GM23338 (cell line): ENCODE results near the gene TGIF1. TPM values are rescaled to one million over a fixed set of nuclear protein-coding genes. Genes with fewer than 3 reads are reported as not detected.
A peak's percentile ranks its signal among the peaks of the same experiment; 100 is the strongest.

Source experiments
- ATAC-seq: fragments of 200-7000 bp; cut with Tn5 transposase; 3 replicates; pipeline ENCODE4 v1.9.1; 2020
- DNase-seq: peaks from one replicate; pipeline ENCODE4 v3.0.0-alpha.2; 2015; ENCODE audit warnings: low spot score
- H2AFZ ChIP-seq: fragments of 200-600 bp; sonication (generic); 2 replicates; pipeline ENCODE4 v1.8.0; 2016; ENCODE audit warnings: antibody characterized with exemption, mild to moderate bottlenecking, moderate library complexity
- H3F3A ChIP-seq: fragments of 200-600 bp; sonication (generic); replicated peaks from 2 replicates; pipeline ENCODE4 v1.8.0; 2017; ENCODE audit warnings: antibody characterized with exemption, mixed run types, low read depth
- H3K27ac ChIP-seq: fragments of 200-600 bp; sonication (generic); 2 replicates; pipeline ENCODE4 v1.6.1; 2016; ENCODE audit warnings: low read depth
- H3K27me3 ChIP-seq: fragments of 200-600 bp; sonication (generic); 2 replicates; pipeline ENCODE4 v1.8.0; 2016; ENCODE audit warnings: mild to moderate bottlenecking, mixed run types, moderate library complexity; ENCODE audit not compliant: insufficient read depth
- H3K36me3 ChIP-seq: fragments of 200-600 bp; sonication (generic); 2 replicates; pipeline ENCODE4 v1.8.0; 2016; ENCODE audit warnings: mild to moderate bottlenecking; ENCODE audit not compliant: insufficient read depth
- H3K4me1 ChIP-seq: fragments of 200-600 bp; sonication (generic); 2 replicates; pipeline ENCODE4 v1.8.0; 2016; ENCODE audit warnings: mild to moderate bottlenecking, moderate library complexity; ENCODE audit not compliant: insufficient read depth
- H3K4me2 ChIP-seq: fragments of 200-600 bp; sonication (generic); 2 replicates; pipeline ENCODE4 v1.7.1; 2017; ENCODE audit warnings: mixed run types
- H3K4me3 ChIP-seq: fragments of 200-600 bp; sonication (generic); 2 replicates; pipeline ENCODE4 v1.6.1; 2016; ENCODE audit warnings: mixed run types
- H3K79me2 ChIP-seq: fragments of 200-600 bp; sonication (generic); replicated peaks from 2 replicates; pipeline ENCODE4 v1.8.0; 2017; ENCODE audit warnings: mild to moderate bottlenecking; ENCODE audit not compliant: insufficient read depth
- H3K9me2 ChIP-seq: fragments of 200-600 bp; sonication (generic); 2 replicates; pipeline ENCODE4 v1.8.0; 2017; ENCODE audit not compliant: insufficient read depth
- H4K20me1 ChIP-seq: fragments of 200-600 bp; sonication (generic); replicated peaks from 2 replicates; pipeline ENCODE4 v1.8.0; 2017; ENCODE audit warnings: mild to moderate bottlenecking; ENCODE audit not compliant: insufficient read depth
- H3K27ac Mint-ChIP-seq: 2 replicates; pipeline ENCODE4 v1.8.0; 2020; ENCODE audit warnings: inconsistent platforms, mild to moderate bottlenecking, moderate library complexity, mixed read lengths
- H3K27me3 Mint-ChIP-seq: 3 replicates; pipeline ENCODE4 v1.8.0; 2022; ENCODE audit warnings: low read depth, mild to moderate bottlenecking, moderate library complexity, mixed read lengths, inconsistent platforms; ENCODE audit not compliant: insufficient read depth, poor library complexity
- H3K36me3 Mint-ChIP-seq: 3 replicates; pipeline ENCODE4 v1.8.0; 2021; ENCODE audit warnings: low read depth, mild to moderate bottlenecking, inconsistent platforms, moderate library complexity, mixed read lengths
- H3K4me1 Mint-ChIP-seq: 3 replicates; pipeline ENCODE4 v1.8.0; 2020; ENCODE audit warnings: mild to moderate bottlenecking, inconsistent platforms, mixed read lengths
- H3K4me3 Mint-ChIP-seq: 3 replicates; pipeline ENCODE4 v1.8.0; 2021; ENCODE audit warnings: moderate library complexity, mild to moderate bottlenecking, inconsistent platforms, mixed read lengths
- H3K9me3 Mint-ChIP-seq: 3 replicates; pipeline ENCODE4 v1.8.0; 2020; ENCODE audit warnings: moderate library complexity, mild to moderate bottlenecking, inconsistent platforms, mixed read lengths
- CREB1 ChIP-seq: fragments of 250-450 bp; sonication (Bioruptor Pico); IDR thresholded peaks from 2 replicates; pipeline ENCODE4 v1.5.0; 2020; ENCODE audit warnings: low read depth, mild to moderate bottlenecking, moderate library complexity
- CTCF ChIP-seq, 2 experiments: fragments of 200-600 bp in 1 of 2; sonication (generic) in 1 of 2; conservative IDR thresholded peaks; 2 replicates each; pipeline versions ENCODE4 v1.5.1 to v1.6.1; 2016 to 2017; ENCODE audit warnings: antibody characterized with exemption in 2 of 2, low read depth in 2 of 2, mild to moderate bottlenecking in 2 of 2, moderate library complexity in 1 of 2
- EZH2 ChIP-seq: fragments of 200-600 bp; sonication (generic); IDR thresholded peaks from one replicate; pipeline ENCODE4 v1.8.0; 2017; ENCODE audit warnings: antibody characterized with exemption, mild to moderate bottlenecking, low read depth; ENCODE audit not compliant: unreplicated experiment
- EZH2phosphoT487 ChIP-seq: fragments of 200-600 bp; sonication (generic); IDR thresholded peaks from one replicate; pipeline ENCODE4 v1.8.1; 2018; ENCODE audit warnings: antibody characterized with exemption; ENCODE audit not compliant: unreplicated experiment
- JUNB ChIP-seq: IDR thresholded peaks from one replicate; pipeline ENCODE4 v1.6.1; 2016; ENCODE audit warnings: antibody characterized with exemption; ENCODE audit not compliant: unreplicated experiment
- NANOG ChIP-seq: IDR thresholded peaks from 2 replicates; pipeline ENCODE4 v1.6.1; 2016; ENCODE audit warnings: antibody characterized with exemption, borderline replicate concordance
- POLR2AphosphoS5 ChIP-seq: IDR thresholded peaks from 2 replicates; pipeline ENCODE4 v1.6.1; 2016; ENCODE audit warnings: antibody characterized with exemption, low read depth
- STAT1 ChIP-seq: IDR thresholded peaks from one replicate; pipeline ENCODE4 v1.6.1; 2016; ENCODE audit warnings: antibody characterized with exemption; ENCODE audit not compliant: unreplicated experiment
- ZNF114 ChIP-seq: fragments of 250-450 bp; sonication (Bioruptor Pico); IDR thresholded peaks from 2 replicates; pipeline ENCODE4 v1.5.0; 2020; ENCODE audit warnings: mild to moderate bottlenecking, moderate library complexity
- ZNF331 ChIP-seq: fragments of 250-450 bp; sonication (Bioruptor Pico); IDR thresholded peaks from 2 replicates; pipeline ENCODE4 v1.5.0; 2020; ENCODE audit warnings: low read depth, mild to moderate bottlenecking, moderate library complexity
- ZNF462 ChIP-seq: fragments of 250-450 bp; sonication (Bioruptor Pico); IDR thresholded peaks from 2 replicates; pipeline ENCODE4 v1.5.0; 2020; ENCODE audit warnings: mild to moderate bottlenecking, moderate library complexity
- polyA plus RNA-seq: library from polyadenylated mRNA; unstranded; fragments of >200 nt; fragmentation: Nextera tagmentation; extraction: Ambion mirVana; gene quantifications from 2 replicates; pipeline ENCODE4 v1.2.1, GENCODE V29; 2016
- total RNA-seq: library from RNA; depleted of rRNA; stranded (reverse); fragments of >200 nt; shearing (Covaris generic); gene quantifications from 2 replicates; pipeline ENCODE4 v1.2.3, GENCODE V29; 2014
- TF ChIP-seq, protein P1 (sequence below): IDR thresholded peaks from one replicate; pipeline ENCODE4 v1.6.1; 2018; ENCODE audit warnings: antibody characterized with exemption; ENCODE audit not compliant: unreplicated experiment
- TF ChIP-seq, protein P2 (sequence below): IDR thresholded peaks from 2 replicates; pipeline ENCODE4 v1.6.1; 2016; ENCODE audit warnings: antibody characterized with exemption

TGIF1 gene
- total and polyA plus RNA-seq, 2 experiments from 2014 or later, result 294 to 316 TPM

GRCh38 chr18:3411327-3411726 is 38.6 kb upstream of the TGIF1 start:
- Histone ChIP-seq H3F3A (no peaks in the 10 kb centered on the region), H3K79me2 (no peaks in the 10 kb centered on the region), H3K27ac (no peak overlapping the region), H3K4me2 (no peak overlapping the region), H2AFZ (peak overlapping the region; percentile 91), H3K27me3 (no peaks in the 10 kb centered on the region), H3K4me1 (peaks cover 15% of the 10 kb centered on the region), H3K36me3 (no peaks in the 10 kb centered on the region), H3K4me3 (no peak overlapping the region), H4K20me1 (no peaks in the 10 kb centered on the region), H3K9me2 (no peaks in the 10 kb centered on the region; the same call in 1 of the 2 replicates)
- no peak for DNase-seq
- Mint-ChIP-seq H3K4me3 (no peak overlapping the region), H3K27ac (no peak overlapping the region), H3K9me3 (no peaks in the 10 kb centered on the region), H3K36me3 (no peaks in the 10 kb centered on the region), H3K4me1 (peaks cover 6% of the 10 kb centered on the region; the same call in 2 of the 3 replicates), H3K27me3 (no peaks in the 10 kb centered on the region)
- ATAC-seq, result no peak
- TF ChIP-seq CTCF (conservative IDR thresholded peaks at IDR 0.05; ENCODE audit: low read depth in 2 of 2) (no peak), ZNF114 (CRISPR knock-in tag) (no peak), ZNF331 (CRISPR knock-in tag) (no peak), CREB1 (CRISPR knock-in tag) (no peak), JUNB (no peak), NANOG (no peak), EZH2phosphoT487 (no peak), ZNF462 (CRISPR knock-in tag) (no peak), STAT1 (no peak), EZH2 (no peak), POLR2AphosphoS5 (no peak)
- TF ChIP-seq, protein P1, sequence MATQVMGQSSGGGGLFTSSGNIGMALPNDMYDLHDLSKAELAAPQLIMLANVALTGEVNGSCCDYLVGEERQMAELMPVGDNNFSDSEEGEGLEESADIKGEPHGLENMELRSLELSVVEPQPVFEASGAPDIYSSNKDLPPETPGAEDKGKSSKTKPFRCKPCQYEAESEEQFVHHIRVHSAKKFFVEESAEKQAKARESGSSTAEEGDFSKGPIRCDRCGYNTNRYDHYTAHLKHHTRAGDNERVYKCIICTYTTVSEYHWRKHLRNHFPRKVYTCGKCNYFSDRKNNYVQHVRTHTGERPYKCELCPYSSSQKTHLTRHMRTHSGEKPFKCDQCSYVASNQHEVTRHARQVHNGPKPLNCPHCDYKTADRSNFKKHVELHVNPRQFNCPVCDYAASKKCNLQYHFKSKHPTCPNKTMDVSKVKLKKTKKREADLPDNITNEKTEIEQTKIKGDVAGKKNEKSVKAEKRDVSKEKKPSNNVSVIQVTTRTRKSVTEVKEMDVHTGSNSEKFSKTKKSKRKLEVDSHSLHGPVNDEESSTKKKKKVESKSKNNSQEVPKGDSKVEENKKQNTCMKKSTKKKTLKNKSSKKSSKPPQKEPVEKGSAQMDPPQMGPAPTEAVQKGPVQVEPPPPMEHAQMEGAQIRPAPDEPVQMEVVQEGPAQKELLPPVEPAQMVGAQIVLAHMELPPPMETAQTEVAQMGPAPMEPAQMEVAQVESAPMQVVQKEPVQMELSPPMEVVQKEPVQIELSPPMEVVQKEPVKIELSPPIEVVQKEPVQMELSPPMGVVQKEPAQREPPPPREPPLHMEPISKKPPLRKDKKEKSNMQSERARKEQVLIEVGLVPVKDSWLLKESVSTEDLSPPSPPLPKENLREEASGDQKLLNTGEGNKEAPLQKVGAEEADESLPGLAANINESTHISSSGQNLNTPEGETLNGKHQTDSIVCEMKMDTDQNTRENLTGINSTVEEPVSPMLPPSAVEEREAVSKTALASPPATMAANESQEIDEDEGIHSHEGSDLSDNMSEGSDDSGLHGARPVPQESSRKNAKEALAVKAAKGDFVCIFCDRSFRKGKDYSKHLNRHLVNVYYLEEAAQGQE, result no peak
- TF ChIP-seq, protein P2, sequence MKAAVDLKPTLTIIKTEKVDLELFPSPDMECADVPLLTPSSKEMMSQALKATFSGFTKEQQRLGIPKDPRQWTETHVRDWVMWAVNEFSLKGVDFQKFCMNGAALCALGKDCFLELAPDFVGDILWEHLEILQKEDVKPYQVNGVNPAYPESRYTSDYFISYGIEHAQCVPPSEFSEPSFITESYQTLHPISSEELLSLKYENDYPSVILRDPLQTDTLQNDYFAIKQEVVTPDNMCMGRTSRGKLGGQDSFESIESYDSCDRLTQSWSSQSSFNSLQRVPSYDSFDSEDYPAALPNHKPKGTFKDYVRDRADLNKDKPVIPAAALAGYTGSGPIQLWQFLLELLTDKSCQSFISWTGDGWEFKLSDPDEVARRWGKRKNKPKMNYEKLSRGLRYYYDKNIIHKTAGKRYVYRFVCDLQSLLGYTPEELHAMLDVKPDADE, result no peak
